GM12878 (cell line): Measurements from ENCODE around the gene ETV6. TPM values are rescaled to one million over a fixed set of nuclear protein-coding genes. Genes with fewer than 3 reads are reported as not detected.

ENCODE experiments used
- ATAC-seq: fragments of 200-7000 bp; cut with Tn5 transposase; 3 replicates; pipeline ENCODE4 v1.9.1; 2020; ENCODE audit warnings: mild to moderate bottlenecking, moderate library complexity
- BruUV-seq: library from RNA; stranded (reverse); fragments of 400-500 nt; replicated peaks from 2 replicates; lab custom pipeline; 2021; lab: Mats Ljungman, UMichigan
- CTCF ChIA-PET: fragments of 300-600 bp; sonication (Branson Sonifier 250); formaldehyde crosslinking; extraction: SDS; loops from one replicate; lab custom pipeline; 2021; ENCODE audit warnings: inconsistent platforms; lab: Yijun Ruan, JAX
- POLR2A ChIA-PET: fragments of 350-600 bp; formaldehyde crosslinking; extraction: SDS; loops from one replicate; lab custom pipeline; 2021; ENCODE audit warnings: inconsistent platforms; lab: Charles Lee
- RAD21 ChIA-PET: fragments of 300-600 bp; sonication (Branson Sonifier 250); formaldehyde crosslinking; loops from one replicate; lab custom pipeline; 2023; ENCODE audit warnings: antibody characterized with exemption; ENCODE audit not compliant: unreplicated experiment; lab: Charles Lee
- SMC1A ChIA-PET: fragments of 300-600 bp; sonication (Branson Sonifier 250); formaldehyde crosslinking; loops from one replicate; lab custom pipeline; 2023; ENCODE audit not compliant: unreplicated experiment, uncharacterized antibody; lab: Charles Lee
- DNase-seq: peaks from one replicate; pipeline ENCODE4 v3.0.0-alpha.2; 2011; ENCODE audit warnings: low read depth, low spot score
- FAIRE-seq: peaks from 3 replicates; lab custom pipeline; 2011; peaks lifted over from hg19 to GRCh38; lab: Jason Lieb, UNC
- H2AFZ ChIP-seq: 2 replicates; pipeline ENCODE4 v1.6.0; 2011; ENCODE audit warnings: low read depth, low read length, control low read depth; ENCODE audit not compliant: control insufficient read depth
- H3K27ac ChIP-seq: 2 replicates; pipeline ENCODE4 v1.5.1; 2011; ENCODE audit warnings: control low read depth; ENCODE audit not compliant: control insufficient read depth, insufficient read depth
- H3K27me3 ChIP-seq, 2 experiments: replicated peaks in 1 of 2; 2 replicates each; pipeline versions ENCODE4 v1.6.0 to v1.6.1; 2011; ENCODE audit warnings: low read length in 1 of 2; ENCODE audit not compliant: control insufficient read depth in 2 of 2, insufficient read depth in 2 of 2
- H3K36me3 ChIP-seq, 2 experiments: 2 replicates each; pipeline ENCODE4 v1.5.1; 2011; ENCODE audit warnings: low read length in 1 of 2; ENCODE audit not compliant: control insufficient read depth in 2 of 2, insufficient read depth in 2 of 2
- H3K4me1 ChIP-seq: 2 replicates; pipeline ENCODE4 v1.6.1; 2011; ENCODE audit warnings: mild to moderate bottlenecking, low read length, moderate library complexity, mixed read lengths; ENCODE audit not compliant: control insufficient read depth, insufficient read depth
- H3K4me2 ChIP-seq: 2 replicates; pipeline ENCODE4 v1.6.0; 2011; ENCODE audit warnings: control low read depth; ENCODE audit not compliant: control insufficient read depth, insufficient read depth
- H3K4me3 ChIP-seq: fragments of 200-600 bp; sonication (generic); 2 replicates; pipeline ENCODE4 v1.5.1; 2016
- H3K79me2 ChIP-seq: 2 replicates; pipeline ENCODE4 v1.6.0; 2011; ENCODE audit warnings: low read length; ENCODE audit not compliant: control insufficient read depth, insufficient read depth
- H3K9ac ChIP-seq: 2 replicates; pipeline ENCODE4 v1.8.0; 2011; ENCODE audit warnings: low read length, control low read depth, mixed read lengths; ENCODE audit not compliant: control insufficient read depth, insufficient read depth
- H3K9me3 ChIP-seq: replicated peaks from 3 replicates; pipeline ENCODE4 v1.5.1; 2011; ENCODE audit warnings: mild to moderate bottlenecking, low read length; ENCODE audit not compliant: control insufficient read depth, insufficient read depth
- H4K20me1 ChIP-seq: 2 replicates; pipeline ENCODE4 v1.6.0; 2011; ENCODE audit not compliant: control insufficient read depth, insufficient read depth
- CHD2 ChIP-seq: IDR thresholded peaks from 2 replicates; pipeline ENCODE4 v1.6.1; 2011; ENCODE audit warnings: low read depth, low read length, improper control_type of control experiment, borderline replicate concordance
- GABPA ChIP-seq: IDR thresholded peaks from 2 replicates; pipeline ENCODE4 v1.6.1; 2014; ENCODE audit warnings: antibody characterized with exemption, low read depth, mild to moderate bottlenecking, inconsistent platforms
- ZSCAN29 ChIP-seq: fragments of 450-650 bp; IDR thresholded peaks from 2 replicates; pipeline ENCODE4 v1.6.1; 2017; ENCODE audit warnings: mild to moderate bottlenecking, moderate library complexity
- WGBS: methylation state at CpG from one replicate; pipeline ENCODE4 v1.1.6; 2016; ENCODE audit warnings: low lambda C conversion rate; ENCODE audit not compliant: insufficient replicate concordance, insufficient coverage; ENCODE audit errors: missing lambda C conversion rate; 5-methylcytosine and 5-hydroxymethylcytosine counted together
- in situ Hi-C: fragments of 300-500 bp; cut with MboI; formaldehyde crosslinking; loops from 9 replicates; pipeline ENCODE4 v1.14.3; 2018; ENCODE audit warnings: mixed read lengths
- intact Hi-C: fragments of 100-400 bp; cut with micrococcal nuclease; formaldehyde crosslinking; loops from one replicate; pipeline ENCODE4 v1.14.2; 2022; ENCODE audit not compliant: unreplicated experiment
- polyA plus RNA-seq, 11 experiments: library from polyadenylated mRNA; depleted of rRNA in 4 of 11; unstranded in 6 of 11; stranded (reverse) in 5 of 11; fragments of >200 nt; fragmentation: Nextera tagmentation in 4 of 11; fragmentation: Illumina TruSeq in 1 of 11; extraction: Ambion mirVana in 4 of 11; extraction: Trizol in 1 of 11; gene quantifications; 1 replicate in 1 of 11; 2 replicates in 10 of 11; pipeline versions ENCODE4 v1.2.1 to v1.2.3, GENCODE V29; 2011 to 2016; ENCODE audit warnings: inconsistent platforms in 2 of 11, missing spikeins in 2 of 11, low read depth in 1 of 11
- total RNA-seq, 4 experiments: library from RNA; depleted of rRNA in 3 of 4; stranded (reverse); fragments of >200 nt in 3 of 4; fragmentation: Illumina TruSeq in 1 of 4; extraction: Trizol in 1 of 4; gene quantifications; 2 replicates each; pipeline versions ENCODE4 v1.2.1 to v1.2.3, GENCODE V29; 2013 to 2021

Gene ETV6
- total and polyA plus RNA-seq, 10 of the 15 experiments (the other 5 are each of a cell fraction or from before 2014, with no cell fraction given): 6.6 to 74.8 (median 24.6) TPM

DNA sequence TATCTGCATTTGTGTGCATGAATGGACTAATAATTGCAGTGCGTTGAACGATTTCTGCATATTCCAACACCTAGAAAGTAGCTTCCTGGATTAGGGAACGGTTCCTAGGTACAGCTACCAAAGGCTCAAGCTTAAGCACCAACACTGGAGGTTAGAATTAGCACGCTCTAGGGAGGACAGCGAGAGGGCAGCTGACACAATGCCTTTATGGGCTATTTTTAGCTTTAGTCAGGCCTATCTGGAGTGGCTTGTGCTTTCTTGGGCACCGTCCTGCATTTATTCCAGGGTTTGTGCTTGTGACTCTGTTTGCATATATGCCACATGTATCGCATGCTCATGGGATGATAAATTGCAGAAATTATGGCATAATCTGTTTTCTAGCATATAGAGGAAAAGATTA is 13.7 kb downstream of the ETV6 start:
- Histone ChIP-seq H3K36me3 (peaks cover 16 to 30% of the 10 kb centered on the region in 2 experiments), H4K20me1 (peaks cover 15% of the 10 kb centered on the region), H3K27me3 (no peaks in the 10 kb centered on the region), H3K27ac (no peak overlapping the region), H3K9ac (no peak overlapping the region), H3K9me3 (no peaks in the 10 kb centered on the region; the same call in 2 of the 3 replicates), H2AFZ (no peak overlapping the region), H3K4me1 (peaks cover 10% of the 10 kb centered on the region), H3K4me2 (no peak overlapping the region), H3K79me2 (peaks cover 97% of the 10 kb centered on the region), H3K4me3 (no peak overlapping the region)
- ChIA-PET POLR2A (interaction anchor here (0.9 kb wide), 1 partner anchor 16 kb away, joined by 3 read pairs; no protein-coding TSS in a partner anchor), RAD21 (no interaction called here), SMC1A (interaction anchor here (0.8 to 2.3 kb wide), 3 partner anchors 9 to 56 kb away, joined by 3 to 10 read pairs (median 4); no protein-coding TSS in a partner anchor), CTCF (interaction anchor here (0.9 kb wide), 1 partner anchor 82 kb away, joined by 4 read pairs; no protein-coding TSS in a partner anchor)
- intact Hi-C loops: no loop called here
- in situ Hi-C loops: no loop called here
- WGBS: 91% methylated on average over 7 of the region's 7 CpGs
- no peak for FAIRE-seq
- ATAC-seq: no peak
- DNase-seq: no peak
- no TSS peak for BruUV-seq
- TF ChIP-seq ZSCAN29: no peak
- TF ChIP-seq GABPA: no peak

- Histone ChIP-seq H3K36me3 (peaks cover 16 to 28% of the 10 kb centered on the region in 2 experiments), H3K4me2 (no peak overlapping the region), H3K4me3 (no peak overlapping the region), H3K27me3 (no peaks in the 10 kb centered on the region), H3K4me1 (peaks cover 3% of the 10 kb centered on the region), H3K27ac (no peak overlapping the region), H2AFZ (no peak overlapping the region), H3K9me3 (no peaks in the 10 kb centered on the region; the same call in 2 of the 3 replicates), H3K79me2 (peaks cover 97% of the 10 kb centered on the region), H4K20me1 (peaks cover 15% of the 10 kb centered on the region), H3K9ac (no peak overlapping the region)
- FAIRE-seq: no peak
- no TSS peak for BruUV-seq
- intact Hi-C loops: no loop called here
- WGBS: 97% methylated on average over 3 of the region's 3 CpGs
- no peak for DNase-seq
- ChIA-PET RAD21 (interaction anchor here (1.0 kb wide), 1 partner anchor 14 kb away, joined by 3 read pairs; the partner anchor contains the start of gene ETV6), POLR2A (interaction anchor here (0.9 kb wide), 1 partner anchor 15 kb away, joined by 3 read pairs; no protein-coding TSS in a partner anchor), SMC1A (interaction anchor here (0.7 to 2.3 kb wide), 3 partner anchors 8 to 38 kb away, joined by 3 to 10 read pairs (median 5); no protein-coding TSS in a partner anchor), CTCF (interaction anchor here (0.9 kb wide), 1 partner anchor 82 kb away, joined by 4 read pairs; no protein-coding TSS in a partner anchor)
- in situ Hi-C loops: no loop called here
- no peak for TF ChIP-seq CHD2
- no peak for ATAC-seq
Measured at GRCh38 chr12:11664101-11664500, 14.6 kb downstream of the ETV6 start.
